DND-41 (cell line): ENCODE measurements around the gene MNT.
A peak's percentile ranks its signal among the peaks of the same experiment; 100 is the strongest.

Source experiments
- ATAC-seq: fragments of 200-7000 bp; cut with Tn5 transposase; 3 replicates; pipeline ENCODE4 v1.9.1; 2021; ENCODE audit warnings: low read depth; ENCODE audit not compliant: insufficient read depth
- DNase-seq: peaks from one replicate; pipeline ENCODE4 v3.0.0-alpha.2; 2020
- H2AFZ ChIP-seq: 2 replicates; pipeline ENCODE4 v1.6.0; 2012; ENCODE audit warnings: low read depth, low read length
- H3K27ac ChIP-seq: 2 replicates; pipeline ENCODE4 v1.5.1; 2012; ENCODE audit warnings: low read length, inconsistent platforms
- H3K27me3 ChIP-seq: fragments of 200-600 bp; sonication (generic); 2 replicates; pipeline ENCODE4 v1.6.0; 2012; ENCODE audit warnings: low read length, mild to moderate bottlenecking, inconsistent platforms; ENCODE audit not compliant: insufficient read depth, poor library complexity
- H3K36me3 ChIP-seq: 2 replicates; pipeline ENCODE4 v1.5.1; 2012; ENCODE audit warnings: low read length, inconsistent platforms; ENCODE audit not compliant: insufficient read depth
- H3K4me1 ChIP-seq: 2 replicates; pipeline ENCODE4 v1.5.1; 2012; ENCODE audit warnings: mild to moderate bottlenecking, low read length; ENCODE audit not compliant: insufficient read depth
- H3K4me2 ChIP-seq: 2 replicates; pipeline ENCODE4 v1.6.0; 2012; ENCODE audit warnings: mild to moderate bottlenecking, moderate library complexity, low read length, inconsistent platforms; ENCODE audit not compliant: insufficient read depth
- H3K4me3 ChIP-seq, 2 experiments: fragments of 200-600 bp in 1 of 2; shearing (Covaris generic) in 1 of 2; 2 replicates each; pipeline ENCODE4 v1.5.1; 2012 to 2016; ENCODE audit warnings: inconsistent platforms in 2 of 2, low read length in 2 of 2, mild to moderate bottlenecking in 2 of 2, low read depth in 1 of 2, moderate library complexity in 1 of 2
- H3K79me2 ChIP-seq: 2 replicates; pipeline ENCODE4 v1.6.0; 2012; ENCODE audit warnings: low read length, inconsistent platforms; ENCODE audit not compliant: insufficient read depth
- H3K9ac ChIP-seq: 2 replicates; pipeline ENCODE4 v1.6.0; 2012; ENCODE audit warnings: low read depth, mild to moderate bottlenecking, inconsistent platforms, low read length, moderate library complexity
- H3K9me3 ChIP-seq: 2 replicates; pipeline ENCODE4 v1.5.1; 2012; ENCODE audit warnings: low read length, moderate library complexity, mild to moderate bottlenecking, inconsistent platforms; ENCODE audit not compliant: insufficient read depth, severe bottlenecking
- H4K20me1 ChIP-seq: 2 replicates; pipeline ENCODE4 v1.6.0; 2012; ENCODE audit warnings: low read length; ENCODE audit not compliant: insufficient read depth
- EZH2 ChIP-seq: IDR thresholded peaks from 3 replicates; pipeline ENCODE4 v1.6.1; 2012; ENCODE audit warnings: borderline replicate concordance, low read depth, mild to moderate bottlenecking, moderate library complexity, low read length, inconsistent platforms; ENCODE audit not compliant: severe bottlenecking
- TF ChIP-seq, protein P1 (sequence below): IDR thresholded peaks from 2 replicates; pipeline ENCODE4 v1.5.1; 2012; ENCODE audit warnings: borderline replicate concordance, low read length, moderate library complexity, mild to moderate bottlenecking; ENCODE audit not compliant: poor library complexity, severe bottlenecking; ENCODE audit errors: extremely low read depth

The MNT gene

DNA sequence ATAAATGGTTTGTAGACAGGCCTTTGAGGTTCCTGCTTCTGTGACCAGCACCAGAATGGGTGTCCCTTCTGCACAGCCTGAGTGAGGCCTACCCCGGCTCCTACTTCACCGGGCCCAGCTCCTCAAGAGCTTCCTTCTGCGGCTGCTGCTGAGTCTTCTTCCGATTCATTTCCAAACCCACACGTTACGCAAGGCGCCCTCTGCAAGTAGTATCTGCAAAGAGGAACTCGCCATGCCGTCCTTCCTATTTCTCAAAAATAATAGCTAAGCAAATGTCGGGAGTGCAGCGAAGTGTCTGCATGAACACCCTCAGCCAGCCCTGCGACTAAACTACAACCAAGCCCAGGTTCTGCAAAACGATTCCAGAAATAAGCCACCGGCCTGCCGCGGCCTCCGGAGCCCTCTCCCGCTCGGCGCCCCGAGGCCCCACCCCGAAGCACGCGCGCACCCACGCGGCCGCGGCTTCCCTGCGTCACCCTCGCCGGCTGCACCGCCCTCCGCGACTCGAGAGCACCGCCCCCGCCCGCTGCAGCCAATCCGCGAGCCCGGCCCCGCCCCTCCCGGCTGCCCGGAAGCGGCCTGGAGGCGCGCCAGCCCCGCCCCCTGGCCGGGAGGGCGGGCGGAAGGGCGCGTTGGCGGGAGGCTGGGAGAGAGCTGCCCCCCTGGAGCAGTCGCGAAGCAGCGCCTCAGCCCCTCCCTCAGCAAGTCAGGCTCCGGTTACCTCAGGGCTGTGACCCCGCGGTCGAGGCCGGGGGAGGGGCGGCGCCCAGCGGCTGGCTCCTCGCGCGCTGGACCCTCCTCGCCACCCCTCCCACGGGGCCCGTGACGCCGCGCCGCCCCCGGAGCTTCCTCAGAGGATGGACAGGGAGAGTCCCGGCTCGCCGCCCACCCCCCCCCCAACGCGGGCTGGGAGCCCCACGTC is 8.3 kb downstream of the MNT start:
- Histone ChIP-seq H3K79me2 (peaks cover 52% of the 10 kb centered on the region), H3K4me3 (peak overlapping the region; percentile 34 to 57; a peak in 3 of 4 replicates), H3K9ac (peak overlapping the region; percentile 77), H3K4me2 (peak overlapping the region; percentile 72), H4K20me1 (peaks cover 56% of the 10 kb centered on the region), H3K9me3 (no peaks in the 10 kb centered on the region), H2AFZ (peak overlapping the region; percentile 88), H3K27ac (peak overlapping the region; percentile 93), H3K27me3 (no peaks in the 10 kb centered on the region), H3K4me1 (peaks cover 21% of the 10 kb centered on the region), H3K36me3 (peaks cover 9% of the 10 kb centered on the region)
- TF ChIP-seq EZH2, result no peak
- TF ChIP-seq, protein P1, sequence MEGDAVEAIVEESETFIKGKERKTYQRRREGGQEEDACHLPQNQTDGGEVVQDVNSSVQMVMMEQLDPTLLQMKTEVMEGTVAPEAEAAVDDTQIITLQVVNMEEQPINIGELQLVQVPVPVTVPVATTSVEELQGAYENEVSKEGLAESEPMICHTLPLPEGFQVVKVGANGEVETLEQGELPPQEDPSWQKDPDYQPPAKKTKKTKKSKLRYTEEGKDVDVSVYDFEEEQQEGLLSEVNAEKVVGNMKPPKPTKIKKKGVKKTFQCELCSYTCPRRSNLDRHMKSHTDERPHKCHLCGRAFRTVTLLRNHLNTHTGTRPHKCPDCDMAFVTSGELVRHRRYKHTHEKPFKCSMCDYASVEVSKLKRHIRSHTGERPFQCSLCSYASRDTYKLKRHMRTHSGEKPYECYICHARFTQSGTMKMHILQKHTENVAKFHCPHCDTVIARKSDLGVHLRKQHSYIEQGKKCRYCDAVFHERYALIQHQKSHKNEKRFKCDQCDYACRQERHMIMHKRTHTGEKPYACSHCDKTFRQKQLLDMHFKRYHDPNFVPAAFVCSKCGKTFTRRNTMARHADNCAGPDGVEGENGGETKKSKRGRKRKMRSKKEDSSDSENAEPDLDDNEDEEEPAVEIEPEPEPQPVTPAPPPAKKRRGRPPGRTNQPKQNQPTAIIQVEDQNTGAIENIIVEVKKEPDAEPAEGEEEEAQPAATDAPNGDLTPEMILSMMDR, result no peak
- peak; percentile 95 for DNase-seq
- peak; percentile 69 for ATAC-seq

DNA sequence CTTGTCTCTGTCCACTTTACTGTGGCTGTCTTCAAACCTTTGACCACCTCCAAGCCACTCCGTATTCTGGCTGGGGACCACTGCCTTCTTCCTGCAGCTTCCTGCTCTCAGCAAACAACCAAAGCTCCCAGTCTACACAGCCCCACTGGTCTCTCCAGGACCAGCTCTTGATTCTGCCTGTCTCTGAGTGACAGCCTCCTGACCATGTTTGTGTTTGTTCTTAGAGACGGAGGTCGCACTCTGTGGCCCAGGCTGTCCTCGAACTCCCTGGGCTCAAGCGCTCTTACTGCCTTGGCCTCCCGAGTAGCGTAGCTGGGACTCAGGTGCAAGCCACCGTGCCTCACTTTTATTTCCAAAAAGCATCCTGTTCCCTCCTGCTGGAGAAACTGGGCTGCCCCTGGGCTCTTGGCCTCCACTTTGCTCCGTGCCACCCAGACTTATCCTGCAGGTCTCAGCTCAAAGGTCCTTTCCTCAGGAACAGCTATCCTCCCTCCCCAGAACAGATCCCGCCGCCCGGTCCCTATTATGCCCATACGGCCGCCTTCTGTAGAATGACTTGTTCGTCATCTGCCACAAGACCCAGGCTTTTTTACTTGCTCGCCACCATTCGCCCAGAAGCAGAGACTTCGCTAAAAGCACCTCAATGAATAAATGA is 9.1 kb downstream of the MNT start:
- H3K27me3 ChIP-seq, result no peaks in the 10 kb centered on the region
- peaks cover 48% of the 10 kb centered on the region for H4K20me1 ChIP-seq
- no peaks in the 10 kb centered on the region for H3K9me3 ChIP-seq
- H2AFZ ChIP-seq, result peak overlapping the region; percentile 88; the same call in 1 of the 2 replicates
- peaks cover 44% of the 10 kb centered on the region for H3K79me2 ChIP-seq
- DNase-seq (no peak), ATAC-seq (no peak)
- peaks cover 17% of the 10 kb centered on the region for H3K36me3 ChIP-seq
- TF ChIP-seq EZH2, result no peak
- peak overlapping the region; percentile 93 for H3K27ac ChIP-seq
- peak overlapping the region; percentile 34 to 57; a peak in 3 of 4 replicates for H3K4me3 ChIP-seq
- peaks cover 21% of the 10 kb centered on the region for H3K4me1 ChIP-seq
- H3K4me2 ChIP-seq, result peak overlapping the region; percentile 72
- peak overlapping the region; percentile 77 for H3K9ac ChIP-seq

DNA sequence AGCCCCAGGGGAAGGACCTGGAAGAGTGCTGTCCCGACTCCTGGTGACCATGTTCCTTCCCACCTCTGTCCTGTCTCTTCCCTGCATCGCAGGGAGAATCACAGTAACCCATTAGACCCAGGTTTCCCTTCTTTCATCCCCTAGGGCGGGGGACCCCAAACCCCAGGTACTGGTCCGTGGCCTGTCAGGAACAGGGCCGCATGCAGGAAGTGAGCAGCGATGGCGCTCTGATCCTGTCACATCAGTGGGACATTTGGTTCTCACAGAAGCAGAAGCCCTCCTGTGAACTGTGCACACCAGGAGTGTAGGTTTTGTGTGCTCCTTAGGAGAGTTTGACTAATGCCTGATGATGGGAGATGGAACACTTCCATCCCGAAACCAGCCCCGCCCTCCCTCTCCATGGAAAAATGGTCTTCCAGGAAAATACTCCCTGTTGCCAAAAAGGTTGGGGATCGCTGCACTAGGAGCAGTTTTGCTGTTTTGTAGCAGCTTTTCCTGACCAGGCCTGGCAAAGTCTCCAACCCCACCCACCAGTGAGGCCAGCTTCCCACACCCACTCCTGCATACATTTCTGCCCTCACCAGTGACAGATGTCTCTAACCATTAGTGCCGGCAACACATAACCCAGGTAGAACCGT is 10.5 kb downstream of the MNT start:
- Histone ChIP-seq H3K36me3 (peaks cover 28% of the 10 kb centered on the region), H3K4me2 (no peak overlapping the region), H3K27ac (no peak overlapping the region), H3K9me3 (no peaks in the 10 kb centered on the region), H3K4me3 (no peak overlapping the region), H4K20me1 (peaks cover 38% of the 10 kb centered on the region), H3K4me1 (peaks cover 21% of the 10 kb centered on the region), H3K27me3 (no peaks in the 10 kb centered on the region), H2AFZ (no peak overlapping the region), H3K79me2 (peaks cover 34% of the 10 kb centered on the region), H3K9ac (peak overlapping the region; percentile 25; the same call in 1 of the 2 replicates)
- TF ChIP-seq, protein P1, result no peak
- TF ChIP-seq EZH2, result no peak
- no peak for DNase-seq
- ATAC-seq, result no peak
